Karpas-422 (cell line): Measurements from ENCODE around the gene MYBBP1A. TPM values are rescaled to one million over a fixed set of nuclear protein-coding genes. Genes with fewer than 3 reads are reported as not detected.

ENCODE experiments used
- DNase-seq: peaks from one replicate; pipeline ENCODE4 v3.0.0-alpha.2; 2015
- H2AFZ ChIP-seq: fragments of 200-600 bp; sonication (generic); 2 replicates; pipeline ENCODE4 v1.6.1; 2014; ENCODE audit warnings: antibody characterized with exemption, low read length, mixed read lengths
- H3K27ac ChIP-seq: fragments of 200-600 bp; sonication (generic); 2 replicates; pipeline ENCODE4 v1.5.1; 2014; ENCODE audit warnings: mild to moderate bottlenecking, low read length, moderate library complexity
- H3K27me3 ChIP-seq: fragments of 200-600 bp; sonication (generic); 2 replicates; pipeline ENCODE4 v1.6.1; 2014; ENCODE audit warnings: low read length, mixed read lengths
- H3K36me3 ChIP-seq: fragments of 200-600 bp; sonication (generic); 2 replicates; pipeline ENCODE4 v1.6.1; 2014; ENCODE audit warnings: low read length, mixed read lengths; ENCODE audit not compliant: insufficient read depth
- H3K4me1 ChIP-seq: fragments of 200-600 bp; sonication (generic); 2 replicates; pipeline ENCODE4 v1.6.1; 2014; ENCODE audit warnings: mild to moderate bottlenecking, low read length, mixed read lengths
- H3K4me2 ChIP-seq: fragments of 200-600 bp; sonication (generic); 2 replicates; pipeline ENCODE4 v1.6.1; 2014; ENCODE audit warnings: low read length, low read depth, mild to moderate bottlenecking; ENCODE audit not compliant: poor library complexity, severe bottlenecking
- H3K4me3 ChIP-seq: fragments of 200-600 bp; sonication (generic); 2 replicates; pipeline ENCODE4 v1.5.1; 2014; ENCODE audit warnings: mild to moderate bottlenecking, antibody characterized with exemption, low read length, mixed read lengths
- H3K79me2 ChIP-seq: fragments of 200-600 bp; sonication (generic); 2 replicates; pipeline ENCODE4 v1.6.1; 2014; ENCODE audit warnings: mild to moderate bottlenecking, low read length, mixed read lengths
- H3K9ac ChIP-seq: fragments of 200-600 bp; sonication (generic); 2 replicates; pipeline ENCODE4 v1.6.0; 2014; ENCODE audit warnings: low read length
- H3K9me2 ChIP-seq: fragments of 200-600 bp; sonication (generic), shearing (Covaris generic); replicated peaks from 2 replicates; pipeline ENCODE4 v1.6.0; 2014; ENCODE audit warnings: mild to moderate bottlenecking, low read length, moderate library complexity; ENCODE audit not compliant: insufficient read depth
- H3K9me3 ChIP-seq: fragments of 300-700, 200-600 bp; sonication (generic); 2 replicates; pipeline ENCODE4 v1.6.1; 2014; ENCODE audit warnings: low read length, mixed read lengths
- H4K20me1 ChIP-seq: fragments of 200-600 bp; sonication (generic); 2 replicates; pipeline ENCODE4 v1.6.1; 2014; ENCODE audit warnings: mild to moderate bottlenecking, antibody characterized with exemption, low read length, low read depth; ENCODE audit not compliant: insufficient read depth
- total RNA-seq: library from RNA; depleted of rRNA; stranded (reverse); fragments of >200 nt; shearing (Covaris generic); gene quantifications from 2 replicates; pipeline ENCODE4 v1.2.3, GENCODE V29; 2014; ENCODE audit warnings: low replicate concordance

MYBBP1A gene
- total RNA-seq, 1 experiment from 2014 or later = 48.2 TPM

- H3K4me3 ChIP-seq = no peak overlapping the region
- no peak overlapping the region for H3K9ac ChIP-seq
- H3K79me2 ChIP-seq = no peaks in the 10 kb centered on the region
- H3K4me2 ChIP-seq = no peak overlapping the region
- no peaks in the 10 kb centered on the region for H3K9me2 ChIP-seq
- no peak overlapping the region for H3K27ac ChIP-seq
- no peaks in the 10 kb centered on the region for H3K36me3 ChIP-seq
- no peak for DNase-seq
- H3K9me3 ChIP-seq = no peaks in the 10 kb centered on the region
- H4K20me1 ChIP-seq = no peaks in the 10 kb centered on the region; the same call in 1 of the 2 replicates
- H2AFZ ChIP-seq = no peak overlapping the region
- H3K4me1 ChIP-seq = no peaks in the 10 kb centered on the region
- no peaks in the 10 kb centered on the region for H3K27me3 ChIP-seq
Observed at GRCh38 chr17:4508207-4508606, 47.0 kb downstream of the MYBBP1A start.

DNA sequence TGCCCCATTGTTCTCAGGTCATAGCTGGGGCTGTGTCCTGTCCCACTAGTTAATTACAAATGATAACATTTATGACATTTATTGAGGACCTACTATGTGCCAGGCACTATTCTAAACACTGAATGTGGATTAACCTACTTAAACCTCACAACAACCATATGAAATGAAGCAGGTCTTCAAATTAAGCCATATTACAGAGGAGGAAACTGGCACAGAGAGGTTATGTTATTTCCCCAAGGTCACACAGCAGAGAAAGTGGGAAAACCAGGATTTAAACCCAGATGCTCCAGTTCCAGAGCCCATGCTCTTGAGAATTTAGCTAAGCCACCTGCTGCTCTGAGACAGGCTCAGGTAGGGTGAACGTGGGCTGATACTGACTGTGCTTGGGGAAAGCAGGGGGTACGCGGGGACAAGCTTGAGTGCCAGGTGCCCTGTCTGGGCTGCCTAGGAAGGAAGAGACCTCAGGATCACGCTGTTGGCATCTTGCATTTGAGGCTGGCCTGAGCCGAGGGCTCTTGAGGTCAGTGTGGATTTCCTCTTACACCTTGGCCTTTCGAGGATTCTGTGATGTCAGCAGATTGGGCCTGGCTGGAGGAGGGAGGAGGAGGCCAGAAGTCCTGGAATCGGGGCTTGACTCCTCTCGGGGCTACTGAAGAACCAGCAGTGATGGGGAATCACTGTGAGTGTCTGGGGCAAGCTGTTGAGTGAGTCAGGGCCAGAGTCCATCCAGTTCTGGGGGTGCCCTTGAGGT lies 47.6 kb downstream of the MYBBP1A start:
- Histone ChIP-seq H2AFZ (no peak overlapping the region), H3K9ac (no peak overlapping the region), H3K4me3 (no peak overlapping the region), H4K20me1 (no peaks in the 10 kb centered on the region; the same call in 1 of the 2 replicates), H3K9me3 (no peaks in the 10 kb centered on the region), H3K36me3 (no peaks in the 10 kb centered on the region), H3K9me2 (no peaks in the 10 kb centered on the region), H3K27me3 (no peaks in the 10 kb centered on the region), H3K4me2 (no peak overlapping the region), H3K27ac (no peak overlapping the region), H3K4me1 (no peaks in the 10 kb centered on the region), H3K79me2 (no peaks in the 10 kb centered on the region)
- DNase-seq = no peak

DNA sequence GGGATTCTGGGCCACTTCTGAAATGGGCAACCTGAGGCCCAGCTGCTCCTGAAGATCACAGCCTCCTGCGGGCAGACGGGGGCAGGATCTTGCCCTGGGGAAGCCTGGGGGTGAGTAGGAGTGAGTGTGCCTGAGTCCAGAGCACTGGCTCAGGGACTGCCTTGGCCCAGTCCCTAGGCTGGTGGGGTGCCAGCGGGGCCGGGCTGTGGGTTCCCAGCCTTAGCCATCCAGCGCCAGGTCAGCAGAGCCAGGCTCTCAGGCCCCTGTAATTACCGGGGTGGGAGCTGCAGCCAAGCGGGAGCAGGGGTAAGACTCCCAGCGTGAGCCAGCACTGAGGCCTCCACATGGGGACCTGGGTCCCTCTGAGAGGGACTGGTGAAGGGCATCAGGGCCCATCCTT lies 48.3 kb downstream of the MYBBP1A start:
- no peak overlapping the region for H3K4me3 ChIP-seq
- H3K79me2 ChIP-seq = no peaks in the 10 kb centered on the region
- no peaks in the 10 kb centered on the region for H3K9me3 ChIP-seq
- H4K20me1 ChIP-seq = no peaks in the 10 kb centered on the region; the same call in 1 of the 2 replicates
- H3K9me2 ChIP-seq = no peaks in the 10 kb centered on the region
- no peak overlapping the region for H3K9ac ChIP-seq
- no peaks in the 10 kb centered on the region for H3K27me3 ChIP-seq
- no peaks in the 10 kb centered on the region for H3K4me1 ChIP-seq
- no peaks in the 10 kb centered on the region for H3K36me3 ChIP-seq
- H3K27ac ChIP-seq = no peak overlapping the region
- H2AFZ ChIP-seq = no peak overlapping the region
- no peak for DNase-seq
- no peak overlapping the region for H3K4me2 ChIP-seq

DNA sequence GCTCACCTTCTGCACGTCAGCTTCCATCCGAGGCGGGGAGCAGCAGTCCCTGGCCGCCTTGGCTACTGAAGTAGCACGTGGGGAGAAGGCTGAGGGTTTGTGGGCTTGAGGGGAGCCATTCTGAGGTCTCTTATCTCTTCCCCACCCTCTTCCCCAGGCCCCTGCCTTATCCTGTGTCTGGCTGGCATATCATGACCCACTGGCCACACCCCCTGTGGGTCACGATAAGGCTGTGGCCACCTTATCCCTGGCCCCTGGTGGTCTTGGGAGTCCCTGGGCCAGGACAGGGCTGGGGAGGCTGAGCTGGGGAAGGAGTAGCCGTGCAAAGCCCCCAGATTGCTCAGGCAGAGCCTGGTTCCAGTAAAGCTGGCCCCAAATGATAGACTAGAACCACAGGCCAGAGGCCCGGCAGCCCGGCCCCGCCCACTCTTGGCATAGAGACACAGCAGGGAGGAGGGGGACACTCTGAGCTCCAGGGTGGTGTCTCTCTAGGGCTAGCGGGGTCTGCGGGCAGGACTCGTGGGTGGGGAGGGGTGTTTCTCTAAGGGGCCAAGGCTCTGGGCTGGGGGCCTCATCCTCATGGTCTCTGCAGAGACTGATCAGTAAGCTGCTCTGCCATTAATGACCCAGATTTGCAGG lies 48.9 kb downstream of the MYBBP1A start:
- no peak overlapping the region for H3K27ac ChIP-seq
- no peak overlapping the region for H3K4me3 ChIP-seq
- no peak overlapping the region for H3K4me2 ChIP-seq
- no peaks in the 10 kb centered on the region for H3K27me3 ChIP-seq
- no peaks in the 10 kb centered on the region for H3K79me2 ChIP-seq
- DNase-seq = no peak
- H3K9me2 ChIP-seq = no peaks in the 10 kb centered on the region
- no peaks in the 10 kb centered on the region for H3K9me3 ChIP-seq
- no peak overlapping the region for H3K9ac ChIP-seq
- H4K20me1 ChIP-seq = no peaks in the 10 kb centered on the region; the same call in 1 of the 2 replicates
- no peaks in the 10 kb centered on the region for H3K4me1 ChIP-seq
- no peaks in the 10 kb centered on the region for H3K36me3 ChIP-seq
- no peak overlapping the region for H2AFZ ChIP-seq

GRCh38 chr17:4505187-4505586 lies 50.0 kb downstream of the MYBBP1A start:
- DNase-seq = no peak
- Histone ChIP-seq H3K36me3 (no peaks in the 10 kb centered on the region), H3K9me3 (no peaks in the 10 kb centered on the region), H3K9me2 (no peaks in the 10 kb centered on the region), H3K9ac (no peak overlapping the region), H3K4me1 (no peaks in the 10 kb centered on the region), H3K4me2 (no peak overlapping the region), H3K4me3 (no peak overlapping the region), H3K79me2 (no peaks in the 10 kb centered on the region), H3K27me3 (no peaks in the 10 kb centered on the region), H3K27ac (no peak overlapping the region), H4K20me1 (no peaks in the 10 kb centered on the region; the same call in 1 of the 2 replicates), H2AFZ (no peak overlapping the region)

DNA sequence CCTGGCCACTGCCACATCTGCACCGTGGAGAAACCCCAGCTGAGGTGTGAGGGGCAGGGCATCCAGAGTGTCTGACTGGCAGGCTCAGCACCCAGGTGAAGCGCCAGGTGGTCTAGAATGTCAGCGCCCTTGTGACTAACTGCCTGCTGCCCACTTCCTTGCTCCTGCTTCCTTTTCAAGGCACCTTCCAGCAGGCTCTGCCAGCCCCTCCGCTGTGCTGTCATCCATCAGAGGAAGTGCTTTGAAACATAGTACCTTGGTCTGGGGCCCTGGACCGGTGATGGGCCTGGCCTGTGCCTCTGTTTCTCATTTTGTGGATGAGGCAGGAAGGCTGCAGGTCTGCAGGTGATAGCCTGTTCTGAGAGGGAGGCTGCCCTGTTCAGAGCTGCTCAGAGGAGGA lies 51.0 kb downstream of the MYBBP1A start:
- no peaks in the 10 kb centered on the region for H3K36me3 ChIP-seq
- DNase-seq = no peak
- no peaks in the 10 kb centered on the region; the same call in 1 of the 2 replicates for H4K20me1 ChIP-seq
- H3K9ac ChIP-seq = no peak overlapping the region
- H2AFZ ChIP-seq = no peak overlapping the region
- H3K4me1 ChIP-seq = no peaks in the 10 kb centered on the region
- no peaks in the 10 kb centered on the region for H3K27me3 ChIP-seq
- no peaks in the 10 kb centered on the region for H3K9me3 ChIP-seq
- H3K79me2 ChIP-seq = no peaks in the 10 kb centered on the region
- no peaks in the 10 kb centered on the region for H3K9me2 ChIP-seq
- H3K27ac ChIP-seq = no peak overlapping the region
- no peak overlapping the region for H3K4me3 ChIP-seq
- H3K4me2 ChIP-seq = no peak overlapping the region

GRCh38 chr17:4503283-4504025 lies 51.7 kb downstream of the MYBBP1A start:
- Histone ChIP-seq H3K27me3 (no peaks in the 10 kb centered on the region), H3K4me2 (no peak overlapping the region)

More at GRCh38 chr17:4503283-4504025, 51.7 kb downstream of the MYBBP1A start:
- no peaks in the 10 kb centered on the region; the same call in 1 of the 2 replicates for H4K20me1 ChIP-seq
- H3K27ac ChIP-seq = no peak overlapping the region
- no peaks in the 10 kb centered on the region for H3K9me3 ChIP-seq
- H3K79me2 ChIP-seq = no peaks in the 10 kb centered on the region
- no peak overlapping the region for H2AFZ ChIP-seq
- no peak overlapping the region for H3K4me3 ChIP-seq
- H3K9ac ChIP-seq = no peak overlapping the region
- no peaks in the 10 kb centered on the region for H3K36me3 ChIP-seq
- no peaks in the 10 kb centered on the region for H3K9me2 ChIP-seq
- peaks cover 1% of the 10 kb centered on the region for H3K4me1 ChIP-seq
- DNase-seq = no peak
